LNCaP clone FGC (cell line): Measurements from ENCODE around the gene PNKP.

Experiments
- DNase-seq: peaks from one replicate; pipeline ENCODE4 v3.0.0-alpha.2; 2011; ENCODE audit warnings: low read depth
- H3K4me3 ChIP-seq: 2 replicates; pipeline ENCODE4 v1.5.1; 2011; ENCODE audit warnings: mild to moderate bottlenecking, low read depth, low read length, control low read depth
- CTCF ChIP-seq: IDR thresholded peaks from 2 replicates; pipeline ENCODE4 v1.5.1; 2012; ENCODE audit warnings: mild to moderate bottlenecking; ENCODE audit not compliant: control insufficient read depth, insufficient read depth; ENCODE audit errors: extremely low read depth

PNKP gene

GRCh38 chr19:49884109-49884508 lies 16.7 kb upstream of the PNKP start:
- TF ChIP-seq CTCF, result no peak
- no peak overlapping the region for H3K4me3 ChIP-seq

DNA sequence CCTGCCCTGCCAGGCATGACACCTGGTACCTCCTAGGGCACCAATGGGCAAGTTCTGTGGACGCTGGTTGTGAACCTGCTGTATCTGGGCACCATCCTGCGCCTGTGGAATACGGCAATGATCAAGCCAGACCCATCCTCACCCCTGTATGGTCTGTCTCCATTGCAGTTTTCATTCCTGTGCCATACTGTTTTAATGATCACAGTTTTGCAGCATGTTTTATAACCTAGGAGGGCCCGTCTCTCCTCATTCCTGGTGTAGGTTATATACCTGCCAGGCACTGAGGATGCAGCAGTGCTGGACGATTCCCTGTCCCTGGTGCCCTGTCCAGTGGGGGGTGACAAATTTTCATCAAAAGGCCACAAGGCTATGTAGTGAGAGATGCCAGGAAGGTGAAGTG lies 15.7 kb upstream of the PNKP start:
- no peak overlapping the region for H3K4me3 ChIP-seq
- no peak for DNase-seq
- no peak for TF ChIP-seq CTCF

More at GRCh38 chr19:49884109-49884508, 16.7 kb upstream of the PNKP start:
- DNase-seq, result no peak

- no peak for TF ChIP-seq CTCF
- no peak overlapping the region for H3K4me3 ChIP-seq
- no peak for DNase-seq
Measured at GRCh38 chr19:49882643-49883042, 15.3 kb upstream of the PNKP start.

- H3K4me3 ChIP-seq, result no peak overlapping the region
- TF ChIP-seq CTCF, result no peak
- no peak for DNase-seq
Measured at GRCh38 chr19:49881672-49882394, 14.5 kb upstream of the PNKP start.

- no peak for TF ChIP-seq CTCF
- DNase-seq, result no peak
- H3K4me3 ChIP-seq, result no peak overlapping the region
Measured at GRCh38 chr19:49881186-49881585, 13.8 kb upstream of the PNKP start.

GRCh38 chr19:49880162-49880869 lies 12.9 kb upstream of the PNKP start:
- DNase-seq, result no peak
- no peak overlapping the region for H3K4me3 ChIP-seq
- no peak for TF ChIP-seq CTCF
